NCI-H2029 treated with DMSO at 0.1 percent for 48 hours (cell line): ENCODE measurements around the gene KCND3.

Experiments
- DNase-seq: peaks from one replicate; lab custom pipeline; 2025; lab: John Stamatoyannopoulos, UW

Gene KCND3

DNA sequence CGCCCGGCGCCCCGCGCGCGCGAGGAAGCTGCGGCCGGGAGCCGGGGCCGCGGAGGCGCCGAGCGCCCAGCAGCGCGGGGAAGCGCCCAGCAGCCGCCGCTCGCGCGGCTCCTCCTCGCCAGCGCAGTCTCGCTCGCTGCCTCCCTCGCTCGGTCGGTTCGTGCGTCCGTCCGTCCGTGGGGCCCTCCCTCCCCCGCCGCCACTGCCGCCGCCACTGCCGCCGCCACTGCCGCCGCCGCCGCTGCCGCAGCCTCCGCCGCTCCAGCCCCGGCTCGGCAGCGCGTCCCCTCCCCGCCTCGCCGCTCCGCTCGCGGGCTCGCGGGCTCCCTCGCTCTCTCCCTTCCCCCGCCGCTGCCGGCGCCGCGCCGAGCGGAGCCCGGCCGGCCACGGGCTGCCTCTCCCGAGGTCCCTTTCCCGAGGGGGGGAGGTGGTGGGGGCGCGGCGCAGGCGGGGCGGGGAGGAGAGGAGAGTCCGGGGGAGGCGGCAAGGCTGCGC is at the start of gene KCND3:
Gene KCND3, minus strand, starts transcription at position 138 of the 495 bp plus-strand sequence.
- DNase-seq = no peak

DNA sequence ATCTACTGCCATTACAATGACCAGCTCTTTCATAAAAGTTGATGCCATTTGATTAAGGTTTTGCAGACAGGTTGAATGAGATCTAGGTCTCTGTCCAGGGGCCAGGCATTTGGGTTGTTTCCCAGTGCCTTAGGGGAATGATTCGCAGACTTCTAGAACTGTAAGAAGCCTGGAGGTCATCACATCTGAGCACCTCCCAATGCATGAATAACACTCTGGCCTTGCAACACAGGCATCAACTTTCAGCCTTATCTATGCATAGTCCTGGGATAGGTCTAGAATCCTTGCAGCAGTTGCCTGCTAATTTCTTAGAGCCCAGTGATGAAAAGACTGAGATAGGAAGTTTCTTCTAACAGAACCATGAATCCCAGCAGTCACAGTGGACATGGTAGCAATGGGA is 44.8 kb upstream of the KCND3 start:
- no peak for DNase-seq

DNA sequence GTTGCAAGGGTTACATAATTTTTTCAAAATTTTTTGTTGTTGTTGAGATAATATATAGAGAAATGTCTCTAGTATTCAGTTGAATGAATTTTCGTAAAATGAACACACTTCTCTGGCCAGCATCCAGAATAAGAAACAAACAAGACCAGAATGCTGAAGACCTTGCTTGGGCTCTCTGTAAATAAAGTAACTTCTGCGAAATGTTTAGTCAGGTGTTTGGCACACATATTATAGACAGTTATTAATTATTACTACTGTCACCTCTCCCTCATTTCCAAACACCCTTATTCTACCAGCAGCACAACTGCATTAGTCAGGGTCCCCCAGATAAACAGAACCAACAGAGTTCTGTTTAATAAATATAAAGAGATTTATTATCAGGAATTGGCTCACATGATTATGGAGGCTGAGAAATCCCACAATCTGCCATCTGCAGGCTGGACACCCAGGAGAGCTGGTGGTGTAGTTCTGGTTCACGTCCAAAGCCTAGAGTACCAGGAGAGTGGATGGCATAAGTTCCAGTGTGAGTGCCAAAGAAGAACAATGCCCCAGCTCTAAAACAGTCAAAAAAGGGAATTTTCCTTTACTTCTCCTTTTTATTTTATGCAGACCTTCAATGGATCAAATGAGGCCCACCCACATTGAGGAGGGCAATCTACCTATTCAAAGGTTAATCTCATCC is 44.1 kb upstream of the KCND3 start:
- peak; percentile 14 for DNase-seq

DNA sequence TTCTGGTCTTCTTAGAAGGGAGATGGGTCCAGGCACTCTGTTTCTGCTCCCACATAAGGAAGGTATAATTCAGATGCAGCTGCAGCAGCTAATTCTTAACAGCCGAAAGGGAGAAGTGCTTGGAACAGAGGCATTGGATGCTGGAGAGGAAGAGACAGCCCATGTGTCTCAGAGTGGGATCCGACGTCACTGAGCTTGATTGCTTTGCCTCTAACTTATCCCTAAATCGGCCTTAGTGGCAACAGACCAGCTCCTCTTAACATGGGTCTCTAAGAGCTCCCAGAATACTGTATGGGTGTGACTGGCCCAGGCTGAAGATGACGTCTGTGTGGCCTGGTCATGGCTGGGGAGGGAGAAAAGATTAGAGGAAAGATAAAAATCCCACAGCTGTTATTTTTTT is 40.7 kb upstream of the KCND3 start:
- DNase-seq = no peak

DNA sequence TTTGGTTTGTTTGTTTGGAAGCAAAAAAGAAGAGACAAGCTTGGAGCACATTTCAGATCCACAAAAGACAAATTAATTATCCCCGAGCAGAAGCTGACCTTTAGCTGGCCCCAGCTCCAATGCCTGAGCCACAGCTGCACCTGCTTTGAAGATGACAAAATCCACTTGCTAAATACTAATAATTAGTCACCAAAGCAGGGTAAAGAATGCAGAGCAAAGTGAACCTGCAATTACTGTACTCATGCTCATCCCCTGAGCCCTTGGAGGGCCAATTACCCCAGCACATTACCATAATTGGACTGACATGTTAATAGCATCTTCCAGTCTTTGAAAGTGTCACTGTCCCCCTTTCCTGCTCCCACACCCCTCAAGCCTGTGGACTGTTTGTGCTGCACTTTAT is 38.2 kb upstream of the KCND3 start:
- DNase-seq = no peak

GRCh38 chr1:112026501-112026900 is 37.0 kb upstream of the KCND3 start:
- DNase-seq = no peak

DNA sequence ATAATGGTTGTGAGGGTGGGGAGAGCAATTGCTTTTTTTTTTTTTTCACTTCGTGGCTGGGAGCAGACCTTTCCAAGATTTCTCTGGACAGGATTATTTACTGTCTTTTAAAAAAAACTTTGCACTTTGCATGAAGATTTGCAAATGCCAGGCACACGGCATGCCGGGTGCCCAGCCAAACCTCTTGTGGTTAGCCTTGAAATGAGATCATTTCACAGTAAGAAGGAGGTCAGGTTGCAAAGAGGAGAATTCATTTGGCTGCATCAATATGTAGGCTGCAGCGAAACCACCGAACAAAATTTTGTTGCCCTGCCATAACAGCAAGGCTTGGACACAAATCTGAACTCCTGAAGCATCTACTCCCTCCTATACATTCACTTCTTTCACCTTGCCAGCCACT is 36.5 kb upstream of the KCND3 start:
- no peak for DNase-seq

GRCh38 chr1:112021263-112021662 is 31.8 kb upstream of the KCND3 start:
- DNase-seq = no peak

- DNase-seq = no peak
These were observed 27.7 kb upstream of the KCND3 start for GRCh38 chr1:112017183-112017582.

GRCh38 chr1:112012823-112013222 is 23.4 kb upstream of the KCND3 start:
- no peak for DNase-seq

DNA sequence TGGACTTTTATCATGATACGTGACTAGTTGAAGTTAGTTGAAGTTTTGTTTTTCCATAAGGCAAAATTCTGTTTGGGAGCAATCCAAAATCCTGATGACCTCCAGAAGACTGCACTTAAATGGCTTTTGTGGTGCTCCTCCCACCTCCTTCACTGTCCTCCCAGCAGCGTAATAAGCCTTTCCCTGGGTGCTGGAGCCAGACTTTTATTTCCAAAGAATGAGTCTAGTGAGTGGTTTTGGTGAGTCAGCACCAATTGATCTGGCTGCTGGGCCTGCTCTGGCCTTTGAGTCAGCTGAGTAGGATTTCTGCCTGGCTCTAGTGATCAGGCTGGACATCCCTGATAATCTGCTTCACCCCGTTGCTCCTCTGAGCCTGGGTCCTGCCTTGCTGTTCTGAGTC is 21.7 kb upstream of the KCND3 start:
- DNase-seq = no peak

DNA sequence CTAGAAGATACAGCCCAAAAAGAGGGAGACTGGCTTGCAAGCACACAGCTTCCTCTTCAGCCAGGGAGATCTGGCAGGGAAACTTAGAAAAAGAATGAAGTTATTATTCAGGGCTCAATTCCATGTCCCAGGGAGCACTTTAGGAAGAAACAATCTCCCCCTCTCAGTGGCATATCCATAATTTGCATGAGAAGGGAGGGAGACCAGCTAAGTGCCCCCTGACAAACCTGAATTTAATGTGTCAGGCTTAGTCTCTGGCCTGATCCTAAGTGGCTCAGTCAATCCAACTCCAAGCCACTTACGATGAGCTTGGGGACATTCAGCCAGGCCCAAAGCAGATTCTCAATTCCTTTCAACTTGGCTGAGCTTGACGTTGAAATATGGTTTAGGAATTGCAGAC is 17.7 kb upstream of the KCND3 start:
- no peak for DNase-seq

DNA sequence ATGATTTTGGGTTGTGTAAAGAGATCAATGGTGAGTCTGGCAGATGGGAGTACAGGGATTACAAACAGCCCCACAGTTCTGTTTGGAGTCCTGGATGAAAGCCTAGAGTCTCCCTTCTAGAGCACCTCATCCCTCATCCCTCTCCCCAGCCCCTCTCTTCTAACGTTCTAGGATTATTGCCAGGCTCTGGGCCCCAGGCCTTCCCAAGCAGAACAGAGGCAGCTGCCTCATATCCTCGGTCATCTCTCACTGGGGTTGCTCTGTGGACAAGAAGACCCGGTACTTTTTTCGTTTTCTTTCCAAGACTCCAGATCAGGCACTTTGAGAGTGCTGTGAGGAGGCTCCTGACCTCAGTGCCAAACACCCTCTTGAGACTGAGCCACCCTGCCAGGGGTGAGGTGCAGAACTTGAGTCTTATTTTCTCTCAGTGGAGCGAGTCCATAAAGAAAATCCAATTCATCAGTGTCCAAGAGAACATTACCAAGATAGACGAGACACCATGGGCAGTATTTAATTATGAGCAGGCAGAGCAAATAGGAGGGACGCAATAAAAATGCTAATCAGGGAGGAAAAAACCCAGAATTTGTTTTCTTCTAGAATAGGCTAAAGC is 17.1 kb upstream of the KCND3 start:
- no peak for DNase-seq

GRCh38 chr1:112004076-112004475 is 14.6 kb upstream of the KCND3 start:
- no peak for DNase-seq

- no peak for DNase-seq
These were observed 13.0 kb upstream of the KCND3 start for GRCh38 chr1:112002514-112002913.

- no peak for DNase-seq
These were observed 12.0 kb upstream of the KCND3 start for GRCh38 chr1:112001436-112001835.

DNA sequence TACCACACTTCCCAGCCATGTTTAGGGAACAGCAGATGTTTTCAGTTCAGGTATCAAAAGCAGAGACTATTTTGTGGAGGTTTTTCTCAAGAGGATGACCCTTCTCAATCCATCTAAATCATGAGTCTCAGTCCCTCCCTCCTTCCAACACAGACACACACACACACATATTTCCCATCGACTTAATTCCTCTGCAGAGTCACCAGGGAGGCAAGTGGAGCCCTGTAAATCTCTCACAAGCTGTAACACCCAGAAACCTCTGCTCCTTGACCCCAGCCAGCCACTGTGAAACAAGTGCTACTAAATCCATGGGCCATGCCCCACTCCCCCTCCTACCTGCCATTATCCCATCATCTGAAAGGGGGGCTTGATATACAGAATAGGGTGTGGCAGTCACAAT is 10.6 kb upstream of the KCND3 start:
- no peak for DNase-seq

GRCh38 chr1:111998332-111998731 is 8.9 kb upstream of the KCND3 start:
- DNase-seq = no peak

DNA sequence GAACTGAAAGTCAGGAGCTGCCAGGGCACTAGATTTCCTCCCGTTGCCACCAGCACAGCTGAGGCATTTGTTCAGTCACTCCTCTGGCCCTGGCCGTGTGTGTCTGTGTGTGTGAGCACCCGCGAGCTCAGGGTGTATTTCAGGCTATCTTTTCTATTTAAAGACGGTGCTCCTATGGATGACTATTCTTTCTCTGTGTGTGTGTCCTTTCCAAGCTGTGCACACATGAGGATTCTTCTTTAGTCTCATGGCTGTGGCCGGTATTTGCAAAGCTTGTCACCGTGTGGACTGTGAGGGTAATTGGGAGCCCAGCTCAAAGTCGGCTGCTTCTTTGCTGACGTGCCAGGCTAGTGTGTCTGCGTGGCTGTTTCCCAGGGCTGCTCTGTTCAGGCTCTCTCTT is 3.0 kb upstream of the KCND3 start:
- DNase-seq = no peak

- DNase-seq = peak; percentile 87
These were observed 1.6 kb upstream of the KCND3 start for GRCh38 chr1:111990878-111991718.

- DNase-seq = no peak
These were observed 784 bp upstream of the KCND3 start for GRCh38 chr1:111990026-111990877.
